ENCODE measurements around the gene FNDC3B.

FNDC3B gene

GRCh38 chr3:172387728-172388127, 348.4 kb downstream of the FNDC3B start:
- no peaks in the 10 kb centered on the region for H3K9me2 ChIP-seq (ENCODE audit: low read depth, low read length)
- H3K27ac ChIP-seq (ENCODE audit: low read depth, low read length, poor library complexity, severe bottlenecking), result no peak overlapping the region
- H3K27me3 ChIP-seq (ENCODE audit: insufficient read depth, low read length), result no peaks in the 10 kb centered on the region
- no peaks in the 10 kb centered on the region for H3F3A ChIP-seq (ENCODE audit: insufficient read depth, low read length)
- H3K4me2 ChIP-seq (ENCODE audit: low read length), result no peak overlapping the region
- no peaks in the 10 kb centered on the region for H3K4me1 ChIP-seq (ENCODE audit: insufficient read depth, low read length, severe bottlenecking)
- no peaks in the 10 kb centered on the region for H3K36me3 ChIP-seq (ENCODE audit: insufficient read depth, low read length)
- TF ChIP-seq, protein P1, sequence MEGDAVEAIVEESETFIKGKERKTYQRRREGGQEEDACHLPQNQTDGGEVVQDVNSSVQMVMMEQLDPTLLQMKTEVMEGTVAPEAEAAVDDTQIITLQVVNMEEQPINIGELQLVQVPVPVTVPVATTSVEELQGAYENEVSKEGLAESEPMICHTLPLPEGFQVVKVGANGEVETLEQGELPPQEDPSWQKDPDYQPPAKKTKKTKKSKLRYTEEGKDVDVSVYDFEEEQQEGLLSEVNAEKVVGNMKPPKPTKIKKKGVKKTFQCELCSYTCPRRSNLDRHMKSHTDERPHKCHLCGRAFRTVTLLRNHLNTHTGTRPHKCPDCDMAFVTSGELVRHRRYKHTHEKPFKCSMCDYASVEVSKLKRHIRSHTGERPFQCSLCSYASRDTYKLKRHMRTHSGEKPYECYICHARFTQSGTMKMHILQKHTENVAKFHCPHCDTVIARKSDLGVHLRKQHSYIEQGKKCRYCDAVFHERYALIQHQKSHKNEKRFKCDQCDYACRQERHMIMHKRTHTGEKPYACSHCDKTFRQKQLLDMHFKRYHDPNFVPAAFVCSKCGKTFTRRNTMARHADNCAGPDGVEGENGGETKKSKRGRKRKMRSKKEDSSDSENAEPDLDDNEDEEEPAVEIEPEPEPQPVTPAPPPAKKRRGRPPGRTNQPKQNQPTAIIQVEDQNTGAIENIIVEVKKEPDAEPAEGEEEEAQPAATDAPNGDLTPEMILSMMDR (IDR thresholded peaks at IDR 0.05; ENCODE audit: low read length), result no peak
- TF ChIP-seq EZH2 (IDR thresholded peaks at IDR 0.05; ENCODE audit: borderline replicate concordance, low read length), result no peak
- no peaks in the 10 kb centered on the region for H4K20me1 ChIP-seq (ENCODE audit: insufficient read depth, low read length)
- H3K4me3 ChIP-seq (ENCODE audit: low read depth, low read length, poor library complexity, severe bottlenecking), result no peak overlapping the region
- H3K79me2 ChIP-seq (ENCODE audit: insufficient read depth, low read length), result no peaks in the 10 kb centered on the region
- H3K9me3 ChIP-seq (ENCODE audit: low read length), result no peaks in the 10 kb centered on the region
- H3K9ac ChIP-seq (ENCODE audit: low read length), result no peak overlapping the region
- H2AFZ ChIP-seq (ENCODE audit: low read length), result no peak overlapping the region

DNA sequence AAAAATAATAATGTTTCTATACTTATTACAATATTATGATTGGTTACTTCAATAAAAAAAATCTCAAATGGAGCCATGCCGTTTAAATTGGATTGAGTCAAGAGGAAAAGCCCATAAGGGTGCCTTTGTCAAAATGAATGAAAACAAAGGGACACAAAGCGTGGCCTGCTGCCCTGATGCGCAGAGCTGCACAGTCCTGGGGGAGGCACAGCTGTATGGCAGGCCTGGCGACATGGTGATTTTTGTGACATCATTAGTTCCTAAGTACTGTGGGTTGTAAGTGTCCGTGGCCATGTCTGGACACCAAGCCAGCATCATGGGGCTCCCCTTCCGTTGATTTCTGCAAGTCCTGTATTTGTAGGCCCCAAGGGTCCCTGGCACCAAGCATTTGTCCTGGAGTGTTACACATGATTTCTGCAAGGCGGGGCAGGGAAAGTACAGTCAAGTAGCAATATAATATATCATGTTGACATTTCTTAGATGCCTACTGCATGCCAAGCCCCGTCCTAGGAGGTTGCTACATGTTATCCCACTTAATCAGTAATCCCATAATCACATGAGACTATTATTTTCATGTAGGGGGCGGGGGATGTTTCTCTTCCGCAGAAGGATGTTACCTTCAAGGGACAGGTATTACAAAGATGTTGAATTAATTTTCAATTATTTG, 349.2 kb downstream of the FNDC3B start:
- H2AFZ ChIP-seq (ENCODE audit: low read length), result no peak overlapping the region
- H3K4me3 ChIP-seq (ENCODE audit: low read depth, low read length, poor library complexity, severe bottlenecking), result no peak overlapping the region
- H3K9me3 ChIP-seq (ENCODE audit: low read length), result no peaks in the 10 kb centered on the region
- no peak overlapping the region for H3K27ac ChIP-seq (ENCODE audit: low read depth, low read length, poor library complexity, severe bottlenecking)
- H3K4me1 ChIP-seq (ENCODE audit: insufficient read depth, low read length, severe bottlenecking), result no peaks in the 10 kb centered on the region
- H3K79me2 ChIP-seq (ENCODE audit: insufficient read depth, low read length), result no peaks in the 10 kb centered on the region
- TF ChIP-seq, protein P1 (IDR thresholded peaks at IDR 0.05; ENCODE audit: low read length), result no peak
- TF ChIP-seq EZH2 (IDR thresholded peaks at IDR 0.05; ENCODE audit: borderline replicate concordance, low read length), result no peak
- H3K9ac ChIP-seq (ENCODE audit: low read length), result no peak overlapping the region
- no peaks in the 10 kb centered on the region for H3F3A ChIP-seq (ENCODE audit: insufficient read depth, low read length)
- no peaks in the 10 kb centered on the region for H3K9me2 ChIP-seq (ENCODE audit: low read depth, low read length)
- H3K4me2 ChIP-seq (ENCODE audit: low read length), result no peak overlapping the region
- H3K36me3 ChIP-seq (ENCODE audit: insufficient read depth, low read length), result no peaks in the 10 kb centered on the region
- no peaks in the 10 kb centered on the region for H3K27me3 ChIP-seq (ENCODE audit: insufficient read depth, low read length)
- no peaks in the 10 kb centered on the region for H4K20me1 ChIP-seq (ENCODE audit: insufficient read depth, low read length)

DNA sequence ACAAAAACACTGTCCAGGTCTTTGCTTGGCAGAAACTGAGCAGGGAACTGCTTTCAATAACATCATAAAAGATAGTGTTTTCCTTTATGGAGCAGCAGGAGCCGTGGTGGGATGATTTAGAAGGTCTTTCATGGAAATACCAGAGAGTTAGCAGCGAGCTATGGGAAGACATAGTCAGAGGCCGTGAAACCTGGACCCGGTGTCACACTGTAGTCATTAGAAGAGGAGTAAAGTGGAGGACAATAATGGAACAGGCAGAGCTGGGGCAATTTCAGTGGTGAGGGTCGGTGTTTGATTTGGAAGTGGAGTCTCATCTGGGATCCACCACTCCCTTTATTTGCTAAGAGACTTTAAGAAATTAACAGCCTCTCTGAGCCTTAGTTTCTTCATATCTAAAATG, 351.4 kb downstream of the FNDC3B start:
- H3F3A ChIP-seq (ENCODE audit: insufficient read depth, low read length), result no peaks in the 10 kb centered on the region
- no peak overlapping the region for H3K4me2 ChIP-seq (ENCODE audit: low read length)
- H3K9me3 ChIP-seq (ENCODE audit: low read length), result no peaks in the 10 kb centered on the region
- no peak overlapping the region for H3K9ac ChIP-seq (ENCODE audit: low read length)
- H3K27me3 ChIP-seq (ENCODE audit: insufficient read depth, low read length), result no peaks in the 10 kb centered on the region
- no peaks in the 10 kb centered on the region for H3K4me1 ChIP-seq (ENCODE audit: insufficient read depth, low read length, severe bottlenecking)
- H4K20me1 ChIP-seq (ENCODE audit: insufficient read depth, low read length), result no peaks in the 10 kb centered on the region
- no peaks in the 10 kb centered on the region for H3K36me3 ChIP-seq (ENCODE audit: insufficient read depth, low read length)
- no peak overlapping the region for H3K27ac ChIP-seq (ENCODE audit: low read depth, low read length, poor library complexity, severe bottlenecking)
- no peaks in the 10 kb centered on the region for H3K79me2 ChIP-seq (ENCODE audit: insufficient read depth, low read length)
- TF ChIP-seq, protein P1 (IDR thresholded peaks at IDR 0.05; ENCODE audit: low read length), result no peak
- TF ChIP-seq EZH2 (IDR thresholded peaks at IDR 0.05; ENCODE audit: borderline replicate concordance, low read length), result no peak
- H3K4me3 ChIP-seq (ENCODE audit: low read depth, low read length, poor library complexity, severe bottlenecking), result no peak overlapping the region
- no peak overlapping the region for H2AFZ ChIP-seq (ENCODE audit: low read length)
- no peaks in the 10 kb centered on the region for H3K9me2 ChIP-seq (ENCODE audit: low read depth, low read length)

Data from OCI-LY1 (cell line).